Measurements from ENCODE around the gene OGA. TPM values are rescaled to one million over a fixed set of nuclear protein-coding genes. Genes with fewer than 3 reads are reported as not detected.

The OGA gene
- total and polyA plus RNA-seq, 2 donors (not counting 3 experiments of a cell fraction or from before 2014, with no cell fraction given): 30.8 to 118 TPM

DNA sequence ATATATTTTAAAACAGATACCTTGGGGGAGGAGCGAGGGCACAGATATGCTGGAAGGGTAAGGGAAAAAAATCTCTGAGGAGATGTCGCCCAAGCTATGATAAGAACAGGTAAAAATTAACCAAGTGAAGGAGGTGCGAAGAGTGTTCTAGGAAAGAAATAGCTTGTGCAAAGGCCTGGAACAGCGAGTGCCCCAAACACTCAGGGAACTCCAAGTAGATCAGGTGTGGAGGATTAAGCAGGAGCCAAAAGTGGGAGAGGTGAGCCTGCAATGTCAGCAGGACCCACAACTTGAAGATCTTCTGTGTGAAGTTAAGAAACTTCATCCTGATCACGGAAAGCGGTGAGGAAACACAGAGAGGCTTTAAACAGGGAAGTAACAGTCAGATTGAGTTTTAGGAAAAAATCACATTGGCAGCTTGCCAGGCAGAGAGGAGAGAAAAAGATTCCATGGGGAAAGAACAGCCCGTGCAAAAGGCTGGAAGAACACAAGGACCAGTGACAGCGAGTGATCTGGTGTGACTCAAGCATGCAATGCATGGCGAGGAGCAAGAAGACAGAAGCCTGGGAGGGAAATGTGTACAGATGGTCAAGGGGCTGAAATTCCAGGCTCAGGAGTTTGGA, 73.1 kb downstream of the OGA start:
- intact Hi-C loops (cut with micrococcal nuclease): no loop called here
- dilution Hi-C loops (cut with MboI; ENCODE audit: extremely low pct_ligation_motif_present, low sequenced_read_pairs): no loop called here
- H2AFZ ChIP-seq (ENCODE audit: low read depth, low read length): no peak overlapping the region
- no peaks in the 10 kb centered on the region for H4K20me1 ChIP-seq (replicated peaks; ENCODE audit: control insufficient read depth, extremely low read depth, insufficient read depth, low read length)
- H3K9ac ChIP-seq (replicated peaks; ENCODE audit: extremely low read depth, insufficient read depth, low read length): no peak overlapping the region
- H3K9me1 ChIP-seq (replicated peaks; ENCODE audit: control insufficient read depth, extremely low read depth, insufficient read depth, low read length): no peaks in the 10 kb centered on the region
- H3K4me1 ChIP-seq (ENCODE audit: control insufficient read depth, extremely low read depth, insufficient read depth, low read length): no peaks in the 10 kb centered on the region
- no peak for DNase-seq (ENCODE audit: low read depth, low spot score)
- no peaks in the 10 kb centered on the region for H3K79me2 ChIP-seq (ENCODE audit: control insufficient read depth, insufficient read depth, low read length)
- FAIRE-seq: no peak
- H3K4me3 ChIP-seq (replicated peaks in 1 of 3; ENCODE audit: insufficient read depth in 1 of 3, low read depth in 1 of 3, low read length in 3 of 3): no peak overlapping the region
- peaks cover 5 to 9% of the 10 kb centered on the region in 2 experiments for H3K27me3 ChIP-seq (ENCODE audit: control insufficient read depth in 2 of 2, insufficient read depth in 2 of 2, low read length in 2 of 2)
- TF ChIP-seq MAX (IDR thresholded peaks at IDR 0.05; ENCODE audit: insufficient read depth, insufficient read length) (no peak), MYC (IDR thresholded peaks at IDR 0.05; ENCODE audit: low read depth, low read length) (no peak)
- POLR2A ChIA-PET: no interaction called here
- no peaks in the 10 kb centered on the region for H3K9me3 ChIP-seq (replicated peaks; ENCODE audit: control insufficient read depth, insufficient read depth, low read length)
- BruUV-seq (replicated peaks): no TSS peak
- no peak overlapping the region for H3K27ac ChIP-seq (ENCODE audit: insufficient read depth, low read depth, low read length)
- CTCF ChIA-PET: no interaction called here
- no peak overlapping the region for H3K4me2 ChIP-seq (ENCODE audit: insufficient read depth, low read length)
- H3K36me3 ChIP-seq (ENCODE audit: control insufficient read depth in 2 of 2, extremely low read depth in 1 of 2, insufficient read depth in 2 of 2, low read length in 2 of 2): no peaks in the 10 kb centered on the region

GRCh38 chr10:101744267-101744666, 74.0 kb downstream of the OGA start:
- TF ChIP-seq FOS (IDR thresholded peaks at IDR 0.05; ENCODE audit: borderline replicate concordance, insufficient read depth, low read length) (no peak), JUN (IDR thresholded peaks at IDR 0.05; ENCODE audit: borderline replicate concordance, insufficient read depth, insufficient read length, low read depth) (no peak), POLR2AphosphoS5 (IDR thresholded peaks at IDR 0.05; ENCODE audit: insufficient read depth, low read depth, low read length) (no peak), MYC (IDR thresholded peaks at IDR 0.05; ENCODE audit: low read depth, low read length) (no peak), EZH2 (IDR thresholded peaks at IDR 0.05; ENCODE audit: borderline replicate concordance, low read depth, low read length, severe bottlenecking) (no peak), CTCF (IDR thresholded peaks at IDR 0.05; ENCODE audit: extremely low read depth in 1 of 2, insufficient read depth in 1 of 2, low read depth in 1 of 2, low read length in 2 of 2) (no peak), GATA2 (IDR thresholded peaks at IDR 0.05; ENCODE audit: insufficient read depth, insufficient read length, low read depth, low read length) (no peak), MAX (IDR thresholded peaks at IDR 0.05; ENCODE audit: insufficient read depth, insufficient read length) (no peak), POLR2A (IDR thresholded peaks at IDR 0.05; ENCODE audit: low read depth, low read length) (no peak)
- Histone ChIP-seq H3K9ac (replicated peaks; ENCODE audit: extremely low read depth, insufficient read depth, low read length) (no peak overlapping the region), H3K36me3 (ENCODE audit: control insufficient read depth in 2 of 2, extremely low read depth in 1 of 2, insufficient read depth in 2 of 2, low read length in 2 of 2) (no peaks in the 10 kb centered on the region), H3K79me2 (ENCODE audit: control insufficient read depth, insufficient read depth, low read length) (no peaks in the 10 kb centered on the region), H3K9me1 (replicated peaks; ENCODE audit: control insufficient read depth, extremely low read depth, insufficient read depth, low read length) (no peaks in the 10 kb centered on the region), H3K27ac (ENCODE audit: insufficient read depth, low read depth, low read length) (no peak overlapping the region), H4K20me1 (replicated peaks; ENCODE audit: control insufficient read depth, extremely low read depth, insufficient read depth, low read length) (no peaks in the 10 kb centered on the region), H3K9me3 (replicated peaks; ENCODE audit: control insufficient read depth, insufficient read depth, low read length) (no peaks in the 10 kb centered on the region), H3K4me2 (ENCODE audit: insufficient read depth, low read length) (no peak overlapping the region), H3K27me3 (ENCODE audit: control insufficient read depth in 2 of 2, insufficient read depth in 2 of 2, low read length in 2 of 2) (peaks cover 7 to 9% of the 10 kb centered on the region in 2 experiments), H3K4me3 (replicated peaks in 1 of 3; ENCODE audit: insufficient read depth in 1 of 3, low read depth in 1 of 3, low read length in 3 of 3) (no peak overlapping the region), H3K4me1 (ENCODE audit: control insufficient read depth, extremely low read depth, insufficient read depth, low read length) (no peaks in the 10 kb centered on the region), H2AFZ (ENCODE audit: low read depth, low read length) (no peak overlapping the region)
- DNase-seq (ENCODE audit: low read depth, low spot score) (no peak), FAIRE-seq (no peak)
- POLR2A ChIA-PET: no interaction called here
- CTCF ChIA-PET: interaction anchor here (1.2 kb wide), 1 partner anchor 11 kb away, joined by 4 read pairs; no protein-coding TSS in a partner anchor
- BruUV-seq (replicated peaks): no TSS peak
- intact Hi-C loops (cut with micrococcal nuclease): no loop called here
- dilution Hi-C loops (cut with MboI; ENCODE audit: extremely low pct_ligation_motif_present, low sequenced_read_pairs): no loop called here
